SKM-1 (cell line): ENCODE results near the gene POLR2L.

ENCODE experiments used
- DNase-seq: peaks from one replicate; lab custom pipeline; 2025; ENCODE audit not compliant: unreplicated experiment; lab: John Stamatoyannopoulos, UW

POLR2L gene

GRCh38 chr11:828506-829175 is 13.7 kb downstream of the POLR2L start:
- DNase-seq, result no peak

GRCh38 chr11:827897-828192 is 14.5 kb downstream of the POLR2L start, which contains the start of gene CRACR2B:
Gene CRACR2B (plus strand): TSS chr11:827919. CDS start chr11:828608, 689 bp downstream.
- DNase-seq, result no peak

GRCh38 chr11:827146-827896 is 15.0 kb downstream of the POLR2L start:
- DNase-seq, result no peak

GRCh38 chr11:826836-827145 is 15.5 kb downstream of the POLR2L start:
- no peak for DNase-seq

- no peak for DNase-seq
Observed at GRCh38 chr11:826227-826621, 16.1 kb downstream of the POLR2L start.

- DNase-seq, result no peak
Observed at GRCh38 chr11:825366-826226, 16.7 kb downstream of the POLR2L start.

- DNase-seq, result no peak
Observed at GRCh38 chr11:824942-825341, 17.4 kb downstream of the POLR2L start.

GRCh38 chr11:824292-824880 is 17.9 kb downstream of the POLR2L start:
- DNase-seq, result no peak

- no peak for DNase-seq
Observed at GRCh38 chr11:823441-824291, 18.7 kb downstream of the POLR2L start.

- no peak for DNase-seq
Observed at GRCh38 chr11:821512-822371, 20.6 kb downstream of the POLR2L start.

- DNase-seq, result no peak
Observed at GRCh38 chr11:820655-821511, 21.4 kb downstream of the POLR2L start.

GRCh38 chr11:819943-820649 is 22.2 kb downstream of the POLR2L start:
- peak; percentile 64 for DNase-seq

GRCh38 chr11:819129-819931 is 23.0 kb downstream of the POLR2L start:
- peak; percentile 84 for DNase-seq

GRCh38 chr11:818396-819128 is 23.8 kb downstream of the POLR2L start, which contains the start of gene PNPLA2:
Gene PNPLA2 (plus strand): TSS chr11:818914. CDS start chr11:819719, 805 bp downstream.
- DNase-seq, result no peak

- no peak for DNase-seq
Observed at GRCh38 chr11:816433-816779, 25.9 kb downstream of the POLR2L start.

- DNase-seq, result no peak
Observed at GRCh38 chr11:815675-816432, 26.5 kb downstream of the POLR2L start.
